ENCODE measurements around the gene NDFIP1. TPM values are rescaled to one million over a fixed set of nuclear protein-coding genes. Genes with fewer than 3 reads are reported as not detected.
A peak's percentile ranks its signal among the peaks of the same experiment; 100 is the strongest.

NDFIP1 gene
- total and polyA plus RNA-seq, 2 experiments from 2014 or later = 63.8 to 85.0 TPM

DNA sequence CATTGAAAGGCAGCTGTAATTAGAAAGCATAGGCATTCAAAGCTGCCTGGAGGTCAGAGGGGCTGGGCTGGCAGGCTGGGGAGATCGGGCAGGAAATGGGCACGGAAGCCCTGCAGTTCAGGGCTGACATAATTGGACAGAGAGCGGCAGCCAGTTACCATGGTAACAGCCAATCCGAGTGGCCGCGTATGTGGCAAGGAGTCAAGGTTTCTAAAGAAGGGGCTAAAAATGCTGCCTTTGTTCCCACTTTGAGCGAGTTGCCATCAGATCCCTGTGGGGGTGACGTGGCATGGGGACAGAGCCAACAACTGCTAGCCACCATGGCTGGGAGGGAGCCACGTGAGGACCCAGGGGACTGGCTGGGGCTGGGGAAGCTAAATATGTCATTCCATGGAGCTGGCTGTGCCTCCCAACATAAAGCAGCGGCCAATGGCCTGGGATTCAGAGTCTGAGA is 44.7 kb upstream of the NDFIP1 start:
- no peaks in the 10 kb centered on the region for H4K20me1 ChIP-seq (ENCODE audit: insufficient read depth, poor library complexity, severe bottlenecking)
- no peaks in the 10 kb centered on the region for H3K27me3 ChIP-seq
- 30% methylated on average over 10 of the region's 10 CpGs for WGBS (ENCODE audit: low lambda C conversion rate, missing lambda C conversion rate)
- peaks cover 6% of the 10 kb centered on the region for H3K4me1 ChIP-seq (ENCODE audit: insufficient read depth)
- H3K4me2 ChIP-seq = peak overlapping the region; percentile 53
- no peaks in the 10 kb centered on the region for H3K36me3 ChIP-seq (replicated peaks; ENCODE audit: insufficient read depth, low read depth)
- H3K4me3 ChIP-seq = no peak overlapping the region
- H3K9me3 ChIP-seq (ENCODE audit: low read depth) = no peaks in the 10 kb centered on the region
- peak overlapping the region; percentile 35 for H2AFZ ChIP-seq
- peak; percentile 46 for DNase-seq (ENCODE audit: low spot score)
- TF ChIP-seq EZH2phosphoT487 (IDR thresholded peaks at IDR 0.05; ENCODE audit: low read depth, severe bottlenecking, unreplicated experiment) = no peak
- TF ChIP-seq, protein P1, sequence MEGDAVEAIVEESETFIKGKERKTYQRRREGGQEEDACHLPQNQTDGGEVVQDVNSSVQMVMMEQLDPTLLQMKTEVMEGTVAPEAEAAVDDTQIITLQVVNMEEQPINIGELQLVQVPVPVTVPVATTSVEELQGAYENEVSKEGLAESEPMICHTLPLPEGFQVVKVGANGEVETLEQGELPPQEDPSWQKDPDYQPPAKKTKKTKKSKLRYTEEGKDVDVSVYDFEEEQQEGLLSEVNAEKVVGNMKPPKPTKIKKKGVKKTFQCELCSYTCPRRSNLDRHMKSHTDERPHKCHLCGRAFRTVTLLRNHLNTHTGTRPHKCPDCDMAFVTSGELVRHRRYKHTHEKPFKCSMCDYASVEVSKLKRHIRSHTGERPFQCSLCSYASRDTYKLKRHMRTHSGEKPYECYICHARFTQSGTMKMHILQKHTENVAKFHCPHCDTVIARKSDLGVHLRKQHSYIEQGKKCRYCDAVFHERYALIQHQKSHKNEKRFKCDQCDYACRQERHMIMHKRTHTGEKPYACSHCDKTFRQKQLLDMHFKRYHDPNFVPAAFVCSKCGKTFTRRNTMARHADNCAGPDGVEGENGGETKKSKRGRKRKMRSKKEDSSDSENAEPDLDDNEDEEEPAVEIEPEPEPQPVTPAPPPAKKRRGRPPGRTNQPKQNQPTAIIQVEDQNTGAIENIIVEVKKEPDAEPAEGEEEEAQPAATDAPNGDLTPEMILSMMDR (IDR thresholded peaks at IDR 0.05; ENCODE audit: poor library complexity) = no peak
- TF ChIP-seq EZH2 (IDR thresholded peaks at IDR 0.05; ENCODE audit: borderline replicate concordance) = no peak
- H3K9me2 ChIP-seq (replicated peaks; ENCODE audit: insufficient read depth) = no peaks in the 10 kb centered on the region
- no peaks in the 10 kb centered on the region for H3K79me2 ChIP-seq
- no peak overlapping the region for H3K27ac ChIP-seq

DNA sequence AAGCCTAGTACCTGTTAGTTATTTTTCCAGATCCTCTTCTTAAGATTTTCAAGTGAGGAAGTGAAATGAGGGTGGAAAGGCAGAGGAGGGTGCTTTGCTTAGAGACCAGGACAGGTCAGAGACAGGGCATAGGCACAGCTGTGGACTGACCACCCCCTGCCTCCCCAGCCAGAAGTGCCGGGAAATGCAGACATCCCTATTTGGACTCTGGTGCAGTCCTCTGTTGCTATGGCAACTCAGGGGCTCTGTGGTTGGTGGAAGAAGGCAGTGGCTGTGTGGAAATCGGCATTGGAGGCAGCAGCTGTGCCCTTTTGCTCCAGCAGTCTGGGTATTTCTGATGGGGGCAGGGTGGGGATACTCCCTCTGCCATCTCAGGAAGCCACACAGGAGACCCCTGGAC is 43.3 kb upstream of the NDFIP1 start:
- Histone ChIP-seq H3K79me2 (no peaks in the 10 kb centered on the region), H3K9me3 (ENCODE audit: low read depth) (no peaks in the 10 kb centered on the region), H3K27ac (no peak overlapping the region), H4K20me1 (ENCODE audit: insufficient read depth, poor library complexity, severe bottlenecking) (no peaks in the 10 kb centered on the region), H3K27me3 (no peaks in the 10 kb centered on the region), H3K9me2 (replicated peaks; ENCODE audit: insufficient read depth) (no peaks in the 10 kb centered on the region), H3K4me3 (no peak overlapping the region), H3K4me1 (ENCODE audit: insufficient read depth) (peaks cover 6% of the 10 kb centered on the region), H3K36me3 (replicated peaks; ENCODE audit: insufficient read depth, low read depth) (no peaks in the 10 kb centered on the region), H2AFZ (no peak overlapping the region), H3K4me2 (no peak overlapping the region)
- peak; percentile 51 for DNase-seq (ENCODE audit: low spot score)
- TF ChIP-seq EZH2phosphoT487 (IDR thresholded peaks at IDR 0.05; ENCODE audit: low read depth, severe bottlenecking, unreplicated experiment) = no peak
- no peak for TF ChIP-seq EZH2 (IDR thresholded peaks at IDR 0.05; ENCODE audit: borderline replicate concordance)
- TF ChIP-seq, protein P1 (IDR thresholded peaks at IDR 0.05; ENCODE audit: poor library complexity) = no peak
- WGBS (ENCODE audit: low lambda C conversion rate, missing lambda C conversion rate) = 33% methylated on average over 2 of the region's 2 CpGs

DNA sequence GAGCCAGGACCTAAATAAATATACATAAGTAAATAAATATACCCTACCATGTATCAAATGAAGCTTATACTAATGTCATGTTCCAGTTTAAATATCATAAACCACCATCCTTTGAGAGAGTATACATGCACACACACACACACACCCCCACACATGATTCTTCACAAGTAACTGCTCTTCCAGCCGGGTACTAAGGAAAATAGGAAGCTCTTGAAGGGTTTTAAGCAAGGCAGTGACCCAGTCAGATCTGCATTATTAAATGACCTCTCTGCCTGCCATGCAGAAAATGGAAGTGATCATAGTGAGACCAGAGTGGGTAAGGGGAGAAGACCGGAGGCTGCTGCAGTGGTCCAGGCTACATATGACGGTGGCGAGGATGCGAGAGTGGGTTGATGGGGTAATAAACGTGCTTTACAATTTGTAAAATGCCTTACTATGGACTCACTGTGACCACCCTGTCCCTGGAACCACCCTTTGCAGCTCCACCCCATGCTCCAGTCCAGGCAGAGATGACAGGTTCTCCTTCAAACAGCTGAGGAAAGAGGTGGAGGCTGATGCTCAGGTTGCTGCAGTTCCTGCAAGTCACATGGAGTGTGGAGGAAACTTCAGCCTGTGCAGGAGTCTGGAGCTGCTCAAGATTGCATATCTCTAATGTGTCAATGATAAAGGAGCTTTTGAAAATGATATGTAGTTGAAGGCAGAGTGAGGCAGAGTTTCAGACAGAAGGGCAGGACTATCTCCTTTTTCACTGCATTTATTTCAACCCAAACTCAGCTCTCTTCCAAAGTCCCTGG is 38.8 kb upstream of the NDFIP1 start:
- no peak for TF ChIP-seq EZH2phosphoT487 (IDR thresholded peaks at IDR 0.05; ENCODE audit: low read depth, severe bottlenecking, unreplicated experiment)
- no peaks in the 10 kb centered on the region for H3K27me3 ChIP-seq
- WGBS (ENCODE audit: low lambda C conversion rate, missing lambda C conversion rate) = 86% methylated on average over 6 of the region's 6 CpGs

DNA sequence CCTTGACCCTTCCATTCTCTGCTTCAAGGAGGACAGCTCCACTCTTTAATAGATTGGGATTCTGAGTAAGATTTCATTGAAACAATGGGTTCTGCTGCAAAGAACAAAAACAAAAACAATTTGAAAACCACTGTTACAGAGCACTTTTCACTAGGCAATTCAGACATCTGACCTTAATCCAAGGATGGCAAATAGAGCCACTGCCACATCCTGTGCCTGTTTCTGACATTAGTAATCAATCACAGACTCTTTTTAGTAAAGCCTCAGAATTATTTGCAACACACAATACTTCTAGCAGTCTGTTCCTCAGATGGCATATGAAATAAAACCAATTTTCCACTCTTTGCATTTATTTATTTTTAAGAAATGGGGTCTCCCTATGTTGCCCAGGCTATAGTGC is 37.8 kb upstream of the NDFIP1 start:
- no peak for DNase-seq (ENCODE audit: low spot score)
- no peaks in the 10 kb centered on the region for H3K9me3 ChIP-seq (ENCODE audit: low read depth)
- H3K27ac ChIP-seq = no peak overlapping the region
- H3K36me3 ChIP-seq (replicated peaks; ENCODE audit: insufficient read depth, low read depth) = no peaks in the 10 kb centered on the region
- no peak overlapping the region for H3K4me2 ChIP-seq
- H3K79me2 ChIP-seq = no peaks in the 10 kb centered on the region
- TF ChIP-seq, protein P1 (IDR thresholded peaks at IDR 0.05; ENCODE audit: poor library complexity) = no peak
- no peak for TF ChIP-seq EZH2 (IDR thresholded peaks at IDR 0.05; ENCODE audit: borderline replicate concordance)
- no peak for TF ChIP-seq EZH2phosphoT487 (IDR thresholded peaks at IDR 0.05; ENCODE audit: low read depth, severe bottlenecking, unreplicated experiment)
- H3K9me2 ChIP-seq (replicated peaks; ENCODE audit: insufficient read depth) = no peaks in the 10 kb centered on the region
- no peak overlapping the region for H2AFZ ChIP-seq
- no peaks in the 10 kb centered on the region for H3K4me1 ChIP-seq (ENCODE audit: insufficient read depth)
- no peak overlapping the region for H3K4me3 ChIP-seq
- H3K27me3 ChIP-seq = no peaks in the 10 kb centered on the region
- no peaks in the 10 kb centered on the region for H4K20me1 ChIP-seq (ENCODE audit: insufficient read depth, poor library complexity, severe bottlenecking)

More for the DNA sequence above, 38.8 kb upstream of the NDFIP1 start:
- Histone ChIP-seq H3K79me2 (no peaks in the 10 kb centered on the region), H3K36me3 (replicated peaks; ENCODE audit: insufficient read depth, low read depth) (no peaks in the 10 kb centered on the region), H3K9me3 (ENCODE audit: low read depth) (no peaks in the 10 kb centered on the region), H3K27ac (no peak overlapping the region), H2AFZ (no peak overlapping the region), H3K4me3 (no peak overlapping the region), H3K4me2 (no peak overlapping the region), H4K20me1 (ENCODE audit: insufficient read depth, poor library complexity, severe bottlenecking) (no peaks in the 10 kb centered on the region), H3K4me1 (ENCODE audit: insufficient read depth) (no peaks in the 10 kb centered on the region), H3K9me2 (replicated peaks; ENCODE audit: insufficient read depth) (no peaks in the 10 kb centered on the region)
- DNase-seq (ENCODE audit: low spot score) = no peak
